HCT116 (cell line): Measurements from ENCODE around the gene OPN1SW. TPM values are rescaled to one million over a fixed set of nuclear protein-coding genes. Genes with fewer than 3 reads are reported as not detected.

Experiments
- ATAC-seq: fragments of 200-7000 bp; cut with Tn5 transposase; 2 replicates; pipeline ENCODE4 v1.9.1; 2020; ENCODE audit warnings: mild to moderate bottlenecking, moderate library complexity
- BruUV-seq: library from RNA; stranded (reverse); fragments of 400-500 nt; replicated peaks from 2 replicates; lab custom pipeline; 2021; lab: Mats Ljungman, UMichigan
- CTCF ChIA-PET: fragments of 300-600 bp; sonication (Branson Sonifier 250); formaldehyde crosslinking; loops from one replicate; lab custom pipeline; 2021; ENCODE audit warnings: antibody characterized with exemption; lab: Charles Lee
- POLR2A ChIA-PET: fragments of 300-600, 350-600 bp; sonication (Branson Sonifier 250); formaldehyde crosslinking; loops from one replicate; lab custom pipeline; 2021; ENCODE audit warnings: antibody characterized with exemption; lab: Charles Lee
- RAD21 ChIA-PET, 2 experiments: fragments of 300-600 bp; sonication (Branson Sonifier 250); formaldehyde crosslinking; loops; one replicate each; lab custom pipeline; 2023; ENCODE audit warnings: low total read pairs in 2 of 2; ENCODE audit not compliant: uncharacterized antibody in 2 of 2, unreplicated experiment in 2 of 2, low non-redundant PET in 1 of 2; lab: Charles Lee
- DNase-seq: peaks from one replicate; pipeline ENCODE4 v3.0.0-alpha.2; 2010; ENCODE audit warnings: low read depth, low spot score
- H2AFZ ChIP-seq: fragments of 200-600 bp; shearing (Covaris generic), sonication (generic); 2 replicates; pipeline ENCODE4 v1.6.1; 2017; ENCODE audit warnings: low read depth, mixed run types, mixed read lengths, antibody characterized with exemption, low read length; ENCODE audit not compliant: poor library complexity, severe bottlenecking
- H3K27ac ChIP-seq: 2 replicates; pipeline ENCODE4 v1.5.1; 2012; ENCODE audit warnings: low read depth, low read length
- H3K27me3 ChIP-seq: fragments of 200-600 bp; sonication (generic); 2 replicates; pipeline ENCODE4 v1.6.1; 2016; ENCODE audit warnings: mixed run types, low read length, mixed read lengths; ENCODE audit not compliant: insufficient read depth
- H3K36me3 ChIP-seq, 2 experiments: fragments of 200-500 bp in 1 of 2; fragments of 200-600 bp in 1 of 2; sonication (Bioruptor generic) in 1 of 2; sonication (generic) in 1 of 2; 2 replicates each; pipeline versions ENCODE4 v1.5.1 to v1.6.1; 2014 to 2016; ENCODE audit warnings: low read length in 2 of 2, inconsistent platforms in 1 of 2, mixed read lengths in 1 of 2, mixed run types in 1 of 2; ENCODE audit not compliant: insufficient read depth in 2 of 2, control insufficient read depth in 1 of 2
- H3K4me1 ChIP-seq, 2 experiments: fragments of 200-600 bp in 1 of 2; sonication (generic) in 1 of 2; 2 replicates each; pipeline versions ENCODE4 v1.5.1 to v1.6.1; 2012 to 2017; ENCODE audit warnings: low read length in 2 of 2, inconsistent platforms in 1 of 2, mild to moderate bottlenecking in 1 of 2, mixed read lengths in 1 of 2, mixed run types in 1 of 2, moderate library complexity in 1 of 2; ENCODE audit not compliant: insufficient read depth in 2 of 2, control insufficient read depth in 1 of 2
- H3K4me2 ChIP-seq: fragments of 200-600 bp; sonication (generic); 2 replicates; pipeline ENCODE4 v1.6.1; 2017; ENCODE audit warnings: mixed run types, low read length, mixed read lengths
- H3K4me3 ChIP-seq, 2 experiments: fragments of 200-600 bp in 1 of 2; sonication (generic) in 1 of 2; replicated peaks in 1 of 2; 2 replicates each; pipeline ENCODE4 v1.5.1; 2011 to 2016; ENCODE audit warnings: low read length in 2 of 2, control low read depth in 1 of 2, low read depth in 1 of 2, mild to moderate bottlenecking in 1 of 2, mixed read lengths in 1 of 2, mixed run types in 1 of 2
- H3K79me2 ChIP-seq: fragments of 200-600 bp; sonication (generic); 2 replicates; pipeline ENCODE4 v1.6.1; 2017; ENCODE audit warnings: mild to moderate bottlenecking, mixed run types, low read length, moderate library complexity, mixed read lengths; ENCODE audit not compliant: insufficient read depth
- H3K9ac ChIP-seq: fragments of 200-600 bp; sonication (generic); 2 replicates; pipeline ENCODE4 v1.6.1; 2016; ENCODE audit warnings: low read length, mixed read lengths
- H3K9me2 ChIP-seq: fragments of 200-600 bp; sonication (generic), shearing (Covaris generic); 2 replicates; pipeline ENCODE4 v1.6.1; 2017; ENCODE audit warnings: mixed run types, mild to moderate bottlenecking, moderate library complexity; ENCODE audit not compliant: insufficient read depth
- H3K9me3 ChIP-seq, 2 experiments: fragments of 200-500 bp in 1 of 2; fragments of 200-600 bp in 1 of 2; sonication (Bioruptor generic) in 1 of 2; sonication (generic) in 1 of 2; 2 replicates each; pipeline ENCODE4 v1.6.1; 2014 to 2017; ENCODE audit warnings: low read length in 2 of 2, mixed read lengths in 2 of 2, inconsistent platforms in 1 of 2, low read depth in 1 of 2, mild to moderate bottlenecking in 1 of 2, mixed run types in 1 of 2, moderate library complexity in 1 of 2; ENCODE audit not compliant: control insufficient read depth in 1 of 2, insufficient read depth in 1 of 2
- H4K20me1 ChIP-seq: fragments of 200-600 bp; sonication (generic), shearing (Covaris generic); 2 replicates; pipeline ENCODE4 v1.6.1; 2017; ENCODE audit warnings: mixed run types, mild to moderate bottlenecking, moderate library complexity; ENCODE audit not compliant: insufficient read depth
- ATF3 ChIP-seq: IDR thresholded peaks from 2 replicates; pipeline ENCODE4 v1.6.1; 2012
- CEBPB ChIP-seq: IDR thresholded peaks from 2 replicates; pipeline ENCODE4 v1.6.1; 2012; ENCODE audit warnings: low read depth
- JUND ChIP-seq: IDR thresholded peaks from 2 replicates; pipeline ENCODE4 v1.6.1; 2012
- POLR2A ChIP-seq: IDR thresholded peaks from 2 replicates; pipeline ENCODE4 v1.7.0; 2011; ENCODE audit warnings: borderline replicate concordance; ENCODE audit not compliant: insufficient read depth, insufficient read length; ENCODE audit errors: extremely low read depth
- RAD21 ChIP-seq: IDR thresholded peaks from 2 replicates; pipeline ENCODE4 v1.6.1; 2012; ENCODE audit warnings: low read depth, mild to moderate bottlenecking
- SP1 ChIP-seq: IDR thresholded peaks from 2 replicates; pipeline ENCODE4 v1.6.1; 2012; ENCODE audit warnings: low read depth
- TCF7L2 ChIP-seq: IDR thresholded peaks from 2 replicates; pipeline ENCODE4 v1.7.0; 2011; ENCODE audit warnings: borderline replicate concordance, inconsistent platforms; ENCODE audit not compliant: insufficient read depth, insufficient read length; ENCODE audit errors: extremely low read depth
- YY1 ChIP-seq: IDR thresholded peaks from 2 replicates; pipeline ENCODE4 v1.6.1; 2011; ENCODE audit warnings: low read length, low read depth, moderate library complexity, mild to moderate bottlenecking; ENCODE audit not compliant: insufficient replicate concordance; ENCODE audit errors: extremely low read depth
- intact Hi-C: fragments of 100-400 bp; cut with micrococcal nuclease; formaldehyde crosslinking; loops from 2 replicates; pipeline ENCODE4 v1.10.0; 2022
- total RNA-seq: library from RNA; stranded (reverse); gene quantifications from one replicate; pipeline ENCODE4 v1.2.1, GENCODE V29; 2021; ENCODE audit not compliant: unreplicated experiment
- TF ChIP-seq, protein P1 (sequence below), 3 experiments: fragments of 200-600 bp in 1 of 3; sonication (generic) in 1 of 3; IDR thresholded peaks in 2 of 3; conservative IDR thresholded peaks in 1 of 3; 2 replicates each; pipeline ENCODE4 v1.5.1; 2012 to 2017; ENCODE audit warnings: low read depth in 2 of 3, low read length in 2 of 3, antibody characterized with exemption in 1 of 3, borderline replicate concordance in 1 of 3, control low read depth in 1 of 3, mild to moderate bottlenecking in 1 of 3, mixed read lengths in 1 of 3, mixed run types in 1 of 3, moderate library complexity in 1 of 3; ENCODE audit not compliant: insufficient read depth in 1 of 3
- TF ChIP-seq, protein P2 (sequence below): IDR thresholded peaks from 2 replicates; pipeline ENCODE4 v1.6.1; 2012; ENCODE audit warnings: low read depth
- TF ChIP-seq, protein P3 (sequence below): IDR thresholded peaks from 2 replicates; pipeline ENCODE4 v1.6.1; 2011; ENCODE audit warnings: mild to moderate bottlenecking, low read length, moderate library complexity; ENCODE audit not compliant: insufficient replicate concordance; ENCODE audit errors: extremely low read depth

Gene OPN1SW
- total RNA-seq, 1 experiment from 2014 or later = not detected

GRCh38 chr7:128774029-128774689 lies 1.4 kb downstream of the OPN1SW start:
- H3K36me3 ChIP-seq = peaks cover 20 to 35% of the 10 kb centered on the region in 2 experiments; a peak in 3 of 4 replicates
- no peaks in the 10 kb centered on the region for H3K27me3 ChIP-seq
- H3K27ac ChIP-seq = no peak overlapping the region
- no peak overlapping the region for H2AFZ ChIP-seq
- no peak overlapping the region for H3K9ac ChIP-seq
- BruUV-seq = no TSS peak
- ChIA-PET POLR2A (no interaction called here), RAD21 (no interaction called here)
- no peak for DNase-seq
- TF ChIP-seq JUND = no peak
- TF ChIP-seq YY1 = no peak
- TF ChIP-seq, protein P1, sequence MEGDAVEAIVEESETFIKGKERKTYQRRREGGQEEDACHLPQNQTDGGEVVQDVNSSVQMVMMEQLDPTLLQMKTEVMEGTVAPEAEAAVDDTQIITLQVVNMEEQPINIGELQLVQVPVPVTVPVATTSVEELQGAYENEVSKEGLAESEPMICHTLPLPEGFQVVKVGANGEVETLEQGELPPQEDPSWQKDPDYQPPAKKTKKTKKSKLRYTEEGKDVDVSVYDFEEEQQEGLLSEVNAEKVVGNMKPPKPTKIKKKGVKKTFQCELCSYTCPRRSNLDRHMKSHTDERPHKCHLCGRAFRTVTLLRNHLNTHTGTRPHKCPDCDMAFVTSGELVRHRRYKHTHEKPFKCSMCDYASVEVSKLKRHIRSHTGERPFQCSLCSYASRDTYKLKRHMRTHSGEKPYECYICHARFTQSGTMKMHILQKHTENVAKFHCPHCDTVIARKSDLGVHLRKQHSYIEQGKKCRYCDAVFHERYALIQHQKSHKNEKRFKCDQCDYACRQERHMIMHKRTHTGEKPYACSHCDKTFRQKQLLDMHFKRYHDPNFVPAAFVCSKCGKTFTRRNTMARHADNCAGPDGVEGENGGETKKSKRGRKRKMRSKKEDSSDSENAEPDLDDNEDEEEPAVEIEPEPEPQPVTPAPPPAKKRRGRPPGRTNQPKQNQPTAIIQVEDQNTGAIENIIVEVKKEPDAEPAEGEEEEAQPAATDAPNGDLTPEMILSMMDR (IDR thresholded peaks at IDR 0.05 in 2 of 3, conservative IDR thresholded peaks at IDR 0.05 in 1 of 3; ENCODE audit: borderline replicate concordance in 1 of 3, insufficient read depth in 1 of 3, low read depth in 2 of 3, low read length in 2 of 3) = no peak
- TF ChIP-seq POLR2A = no peak
- no peak for TF ChIP-seq TCF7L2
- no peak for TF ChIP-seq RAD21
- TF ChIP-seq SP1 = no peak
- TF ChIP-seq, protein P2, sequence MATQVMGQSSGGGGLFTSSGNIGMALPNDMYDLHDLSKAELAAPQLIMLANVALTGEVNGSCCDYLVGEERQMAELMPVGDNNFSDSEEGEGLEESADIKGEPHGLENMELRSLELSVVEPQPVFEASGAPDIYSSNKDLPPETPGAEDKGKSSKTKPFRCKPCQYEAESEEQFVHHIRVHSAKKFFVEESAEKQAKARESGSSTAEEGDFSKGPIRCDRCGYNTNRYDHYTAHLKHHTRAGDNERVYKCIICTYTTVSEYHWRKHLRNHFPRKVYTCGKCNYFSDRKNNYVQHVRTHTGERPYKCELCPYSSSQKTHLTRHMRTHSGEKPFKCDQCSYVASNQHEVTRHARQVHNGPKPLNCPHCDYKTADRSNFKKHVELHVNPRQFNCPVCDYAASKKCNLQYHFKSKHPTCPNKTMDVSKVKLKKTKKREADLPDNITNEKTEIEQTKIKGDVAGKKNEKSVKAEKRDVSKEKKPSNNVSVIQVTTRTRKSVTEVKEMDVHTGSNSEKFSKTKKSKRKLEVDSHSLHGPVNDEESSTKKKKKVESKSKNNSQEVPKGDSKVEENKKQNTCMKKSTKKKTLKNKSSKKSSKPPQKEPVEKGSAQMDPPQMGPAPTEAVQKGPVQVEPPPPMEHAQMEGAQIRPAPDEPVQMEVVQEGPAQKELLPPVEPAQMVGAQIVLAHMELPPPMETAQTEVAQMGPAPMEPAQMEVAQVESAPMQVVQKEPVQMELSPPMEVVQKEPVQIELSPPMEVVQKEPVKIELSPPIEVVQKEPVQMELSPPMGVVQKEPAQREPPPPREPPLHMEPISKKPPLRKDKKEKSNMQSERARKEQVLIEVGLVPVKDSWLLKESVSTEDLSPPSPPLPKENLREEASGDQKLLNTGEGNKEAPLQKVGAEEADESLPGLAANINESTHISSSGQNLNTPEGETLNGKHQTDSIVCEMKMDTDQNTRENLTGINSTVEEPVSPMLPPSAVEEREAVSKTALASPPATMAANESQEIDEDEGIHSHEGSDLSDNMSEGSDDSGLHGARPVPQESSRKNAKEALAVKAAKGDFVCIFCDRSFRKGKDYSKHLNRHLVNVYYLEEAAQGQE = no peak
- TF ChIP-seq ATF3 = no peak
- TF ChIP-seq, protein P3, sequence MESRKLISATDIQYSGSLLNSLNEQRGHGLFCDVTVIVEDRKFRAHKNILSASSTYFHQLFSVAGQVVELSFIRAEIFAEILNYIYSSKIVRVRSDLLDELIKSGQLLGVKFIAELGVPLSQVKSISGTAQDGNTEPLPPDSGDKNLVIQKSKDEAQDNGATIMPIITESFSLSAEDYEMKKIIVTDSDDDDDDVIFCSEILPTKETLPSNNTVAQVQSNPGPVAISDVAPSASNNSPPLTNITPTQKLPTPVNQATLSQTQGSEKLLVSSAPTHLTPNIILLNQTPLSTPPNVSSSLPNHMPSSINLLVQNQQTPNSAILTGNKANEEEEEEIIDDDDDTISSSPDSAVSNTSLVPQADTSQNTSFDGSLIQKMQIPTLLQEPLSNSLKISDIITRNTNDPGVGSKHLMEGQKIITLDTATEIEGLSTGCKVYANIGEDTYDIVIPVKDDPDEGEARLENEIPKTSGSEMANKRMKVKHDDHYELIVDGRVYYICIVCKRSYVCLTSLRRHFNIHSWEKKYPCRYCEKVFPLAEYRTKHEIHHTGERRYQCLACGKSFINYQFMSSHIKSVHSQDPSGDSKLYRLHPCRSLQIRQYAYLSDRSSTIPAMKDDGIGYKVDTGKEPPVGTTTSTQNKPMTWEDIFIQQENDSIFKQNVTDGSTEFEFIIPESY = no peak
- TF ChIP-seq CEBPB = no peak
- TF ChIP-seq, all 23 proteins: peak for 0
- no peaks in the 10 kb centered on the region for H4K20me1 ChIP-seq
- no peak for ATAC-seq
- H3K4me2 ChIP-seq = no peak overlapping the region
- H3K9me2 ChIP-seq = no peaks in the 10 kb centered on the region
- H3K9me3 ChIP-seq = no peaks in the 10 kb centered on the region
- no peaks in the 10 kb centered on the region for H3K79me2 ChIP-seq
- intact Hi-C loops = no loop called here
- no peak overlapping the region for H3K4me3 ChIP-seq
- CTCF ChIA-PET = interaction anchor here (0.6 kb wide), 1 partner anchor 89 kb away, joined by 3 read pairs; the partner anchor contains the start of gene ATP6V1F
- H3K4me1 ChIP-seq = no peaks in the 10 kb centered on the region
